Liver (tissue), 9 donors: Measurements from ENCODE around the gene SLC24A3. TPM values are rescaled to one million over a fixed set of nuclear protein-coding genes. Genes with fewer than 3 reads are reported as not detected.

Experiments
- DNase-seq: peaks from one replicate; pipeline ENCODE4 v3.0.0-alpha.2; 2017; ENCODE audit warnings: low spot score
- H3K27ac ChIP-seq, 2 donors: one replicate each; pipeline ENCODE4 v1.7.0; 2013; ENCODE audit warnings: inconsistent platforms in 2 of 2, low read length in 2 of 2, control low read depth in 1 of 2, low read depth in 1 of 2, mild to moderate bottlenecking in 1 of 2
- H3K27me3 ChIP-seq, 4 donors: one replicate each; pipeline versions ENCODE4 v1.6.1 to v1.7.0; 2013; ENCODE audit warnings: low read length in 3 of 4, inconsistent platforms in 1 of 4, mild to moderate bottlenecking in 1 of 4, moderate library complexity in 1 of 4; ENCODE audit not compliant: control insufficient read depth in 4 of 4, insufficient read depth in 4 of 4
- H3K36me3 ChIP-seq, 4 donors: one replicate each; pipeline versions ENCODE4 v1.6.1 to v1.7.0; 2013; ENCODE audit warnings: low read length in 3 of 4, mild to moderate bottlenecking in 3 of 4, low read depth in 1 of 4, moderate library complexity in 1 of 4; ENCODE audit not compliant: control insufficient read depth in 4 of 4, insufficient read depth in 3 of 4
- H3K4me1 ChIP-seq, 4 donors: one replicate each; pipeline versions ENCODE4 v1.6.1 to v1.7.0; 2013; ENCODE audit warnings: low read length in 3 of 4, mild to moderate bottlenecking in 3 of 4, moderate library complexity in 1 of 4; ENCODE audit not compliant: control insufficient read depth in 4 of 4, insufficient read depth in 4 of 4
- H3K4me3 ChIP-seq, 3 donors: one replicate each; pipeline versions ENCODE4 v1.6.1 to v1.7.0; 2013; ENCODE audit warnings: low read length in 3 of 3, control low read depth in 1 of 3, low read depth in 1 of 3, mild to moderate bottlenecking in 1 of 3
- H3K9ac ChIP-seq, 2 donors: one replicate each; pipeline ENCODE4 v1.7.0; 2013; ENCODE audit warnings: low read length in 2 of 2, mild to moderate bottlenecking in 2 of 2, moderate library complexity in 2 of 2, control low read depth in 1 of 2, low read depth in 1 of 2
- H3K9me3 ChIP-seq, 4 donors: one replicate each; pipeline versions ENCODE4 v1.6.1 to v1.7.0; 2013; ENCODE audit warnings: low read length in 3 of 4; ENCODE audit not compliant: control insufficient read depth in 4 of 4
- EGR1 ChIP-seq, 2 donors: IDR thresholded peaks; 2 replicates each; pipeline ENCODE4 v1.6.1; 2016 to 2018; ENCODE audit warnings: antibody characterized with exemption in 2 of 2, low read depth in 2 of 2
- FOXA1 ChIP-seq: IDR thresholded peaks from 2 replicates; pipeline ENCODE4 v1.6.1; 2016; ENCODE audit warnings: antibody characterized with exemption
- FOXA2 ChIP-seq: IDR thresholded peaks from 2 replicates; pipeline ENCODE4 v1.6.1; 2016; ENCODE audit warnings: antibody characterized with exemption
- GABPA ChIP-seq, 2 donors: IDR thresholded peaks in 1 of 2; conservative IDR thresholded peaks in 1 of 2; 2 replicates each; pipeline ENCODE4 v1.6.1; 2016; ENCODE audit warnings: antibody characterized with exemption in 2 of 2, mild to moderate bottlenecking in 1 of 2, moderate library complexity in 1 of 2
- HNF4A ChIP-seq, 2 donors: conservative IDR thresholded peaks; 2 replicates each; pipeline ENCODE4 v1.6.1; 2016; ENCODE audit warnings: antibody characterized with exemption in 2 of 2, mild to moderate bottlenecking in 2 of 2
- HNF4G ChIP-seq: IDR thresholded peaks from 2 replicates; pipeline ENCODE4 v1.6.1; 2016; ENCODE audit warnings: antibody characterized with exemption
- JUND ChIP-seq, 2 donors: IDR thresholded peaks; 2 replicates each; pipeline ENCODE4 v1.6.1; 2016; ENCODE audit warnings: antibody characterized with exemption in 2 of 2
- NR2F2 ChIP-seq: IDR thresholded peaks from 2 replicates; pipeline ENCODE4 v1.6.1; 2016; ENCODE audit warnings: antibody characterized with exemption
- RAD21 ChIP-seq, 2 donors: IDR thresholded peaks; 2 replicates each; pipeline ENCODE4 v1.6.1; 2016; ENCODE audit warnings: antibody characterized with exemption in 2 of 2, mild to moderate bottlenecking in 2 of 2
- RXRA ChIP-seq, 2 donors: IDR thresholded peaks; 2 replicates each; pipeline ENCODE4 v1.6.1; 2017 to 2018; ENCODE audit warnings: antibody characterized with exemption in 2 of 2, mild to moderate bottlenecking in 1 of 2
- SP1 ChIP-seq: IDR thresholded peaks from 2 replicates; pipeline ENCODE4 v1.6.1; 2018; ENCODE audit warnings: antibody characterized with exemption, mild to moderate bottlenecking
- TAF1 ChIP-seq: conservative IDR thresholded peaks from 2 replicates; pipeline ENCODE4 v1.6.1; 2016; ENCODE audit warnings: antibody characterized with exemption, mild to moderate bottlenecking
- YY1 ChIP-seq: IDR thresholded peaks from 2 replicates; pipeline ENCODE4 v1.6.1; 2016; ENCODE audit warnings: antibody characterized with exemption, mild to moderate bottlenecking
- WGBS: extraction: QIAGEN DNeasy Blood & Tissue Kit; methylation state at CpG from one replicate; pipeline ENCODE4 v1.1.7; 2013; 5-methylcytosine and 5-hydroxymethylcytosine counted together
- polyA plus RNA-seq, 2 donors: library from polyadenylated mRNA; stranded (reverse) in 1 of 2; unstranded in 1 of 2; fragments of 200-250 nt in 1 of 2; fragments of >200 nt in 1 of 2; fragmentation: Nextera tagmentation in 1 of 2; extraction: Ambion mirVana in 1 of 2; gene quantifications; one replicate each; pipeline versions ENCODE4 v1.2.1 to v1.2.3, GENCODE V29; 2013 to 2015
- total RNA-seq, 2 donors: library from RNA; depleted of rRNA; stranded (reverse); fragments of >200 nt; gene quantifications; one replicate each; pipeline ENCODE4 v1.2.3, GENCODE V29; 2014
- TF ChIP-seq, protein P1 (sequence below): IDR thresholded peaks from 2 replicates; pipeline ENCODE4 v1.6.1; 2016; ENCODE audit warnings: antibody characterized with exemption
- TF ChIP-seq, protein P2 (sequence below): IDR thresholded peaks from 2 replicates; pipeline ENCODE4 v1.6.1; 2016; ENCODE audit warnings: antibody characterized with exemption, mild to moderate bottlenecking
- TF ChIP-seq, protein P3 (sequence below): fragments of 150-350 bp; IDR thresholded peaks from 2 replicates; pipeline ENCODE4 v1.5.1; 2017; ENCODE audit warnings: improper control_type of control experiment, low read depth, low read length; ENCODE audit not compliant: missing input control
- TF ChIP-seq, protein P4 (sequence below): IDR thresholded peaks from 2 replicates; pipeline ENCODE4 v1.6.1; 2016; ENCODE audit warnings: antibody characterized with exemption
- TF ChIP-seq, protein P5 (sequence below): IDR thresholded peaks from 2 replicates; pipeline ENCODE4 v1.6.1; 2016; ENCODE audit warnings: antibody characterized with exemption
- donor health status: healthy.
- donor health status: healthy.
- donor health status: healthy.
- donor health status: healthy.
- donor health status: healthy.

The SLC24A3 gene
- total and polyA plus RNA-seq, 4 donors = 0.28 to 1.8 (median 0.46) TPM

DNA sequence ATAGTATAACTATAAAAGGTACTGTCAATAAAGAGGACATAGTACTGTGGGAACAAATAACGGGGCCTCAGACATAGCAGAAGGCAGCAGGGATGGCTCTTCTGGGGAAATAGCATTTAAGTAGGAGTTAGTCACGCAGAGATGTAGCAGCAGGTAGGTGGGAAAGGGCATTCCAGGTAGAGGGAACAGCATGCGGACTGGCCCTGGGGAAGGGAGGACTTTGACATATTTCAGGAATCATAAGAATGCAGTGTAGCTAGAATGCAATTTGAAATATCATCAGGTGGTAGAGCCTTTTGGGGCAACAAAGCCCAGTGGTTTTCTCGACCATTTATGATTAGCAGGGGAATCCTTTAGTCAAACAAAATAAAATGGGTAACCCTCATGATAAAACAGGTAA lies 191.1 kb downstream of the SLC24A3 start:
- Histone ChIP-seq H3K27ac (no peak overlapping the region), H3K9ac (no peak overlapping the region), H3K36me3 (no peaks in the 10 kb centered on the region), H3K9me3 (peaks cover 0 to 10% (median under 1%) of the 10 kb centered on the region in 4 donors), H3K4me3 (no peak overlapping the region), H3K27me3 (no peaks in the 10 kb centered on the region), H3K4me1 (no peaks in the 10 kb centered on the region)
- TF ChIP-seq YY1 (no peak), RAD21 (IDR thresholded peaks at IDR 0.05) (no peak), TAF1 (no peak), NR2F2 (no peak), HNF4G (no peak)
- DNase-seq = no peak
- 90% methylated on average over 4 of the region's 4 CpGs for WGBS

DNA sequence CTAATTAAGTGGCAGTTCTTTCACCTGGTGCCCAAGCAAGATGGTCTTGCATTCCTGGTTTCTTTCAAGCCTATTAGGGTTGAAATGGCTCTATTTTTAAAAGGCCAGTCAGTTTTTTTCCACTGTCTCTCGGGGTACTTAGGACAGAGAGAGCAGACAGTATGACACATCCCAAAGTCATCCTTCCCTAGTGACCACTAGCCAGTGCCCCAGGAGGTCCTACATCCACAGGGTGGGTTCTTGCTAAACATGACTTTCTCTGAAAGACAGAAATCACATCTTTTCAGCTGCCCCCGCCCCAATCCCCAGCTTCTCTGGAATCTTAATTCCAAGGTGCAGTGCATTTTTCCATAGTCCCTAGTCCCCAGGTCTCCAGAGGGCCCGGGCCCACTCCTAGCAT lies 192.4 kb downstream of the SLC24A3 start:
- Histone ChIP-seq H3K9me3 (peaks cover 0 to 8% (median 0%) of the 10 kb centered on the region in 4 donors), H3K27me3 (no peaks in the 10 kb centered on the region), H3K9ac (no peak overlapping the region), H3K36me3 (no peaks in the 10 kb centered on the region), H3K27ac (no peak overlapping the region), H3K4me3 (no peak overlapping the region), H3K4me1 (no peaks in the 10 kb centered on the region)
- no peak for DNase-seq
- TF ChIP-seq, protein P1, sequence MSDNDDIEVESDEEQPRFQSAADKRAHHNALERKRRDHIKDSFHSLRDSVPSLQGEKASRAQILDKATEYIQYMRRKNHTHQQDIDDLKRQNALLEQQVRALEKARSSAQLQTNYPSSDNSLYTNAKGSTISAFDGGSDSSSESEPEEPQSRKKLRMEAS = no peak
- no peak for TF ChIP-seq FOXA1
- TF ChIP-seq RXRA (IDR thresholded peaks at IDR 0.05) = no peak
- TF ChIP-seq GABPA (IDR thresholded peaks at IDR 0.05 in 1 of 2, conservative IDR thresholded peaks at IDR 0.05 in 1 of 2) = no peak
- TF ChIP-seq, protein P2, sequence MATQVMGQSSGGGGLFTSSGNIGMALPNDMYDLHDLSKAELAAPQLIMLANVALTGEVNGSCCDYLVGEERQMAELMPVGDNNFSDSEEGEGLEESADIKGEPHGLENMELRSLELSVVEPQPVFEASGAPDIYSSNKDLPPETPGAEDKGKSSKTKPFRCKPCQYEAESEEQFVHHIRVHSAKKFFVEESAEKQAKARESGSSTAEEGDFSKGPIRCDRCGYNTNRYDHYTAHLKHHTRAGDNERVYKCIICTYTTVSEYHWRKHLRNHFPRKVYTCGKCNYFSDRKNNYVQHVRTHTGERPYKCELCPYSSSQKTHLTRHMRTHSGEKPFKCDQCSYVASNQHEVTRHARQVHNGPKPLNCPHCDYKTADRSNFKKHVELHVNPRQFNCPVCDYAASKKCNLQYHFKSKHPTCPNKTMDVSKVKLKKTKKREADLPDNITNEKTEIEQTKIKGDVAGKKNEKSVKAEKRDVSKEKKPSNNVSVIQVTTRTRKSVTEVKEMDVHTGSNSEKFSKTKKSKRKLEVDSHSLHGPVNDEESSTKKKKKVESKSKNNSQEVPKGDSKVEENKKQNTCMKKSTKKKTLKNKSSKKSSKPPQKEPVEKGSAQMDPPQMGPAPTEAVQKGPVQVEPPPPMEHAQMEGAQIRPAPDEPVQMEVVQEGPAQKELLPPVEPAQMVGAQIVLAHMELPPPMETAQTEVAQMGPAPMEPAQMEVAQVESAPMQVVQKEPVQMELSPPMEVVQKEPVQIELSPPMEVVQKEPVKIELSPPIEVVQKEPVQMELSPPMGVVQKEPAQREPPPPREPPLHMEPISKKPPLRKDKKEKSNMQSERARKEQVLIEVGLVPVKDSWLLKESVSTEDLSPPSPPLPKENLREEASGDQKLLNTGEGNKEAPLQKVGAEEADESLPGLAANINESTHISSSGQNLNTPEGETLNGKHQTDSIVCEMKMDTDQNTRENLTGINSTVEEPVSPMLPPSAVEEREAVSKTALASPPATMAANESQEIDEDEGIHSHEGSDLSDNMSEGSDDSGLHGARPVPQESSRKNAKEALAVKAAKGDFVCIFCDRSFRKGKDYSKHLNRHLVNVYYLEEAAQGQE = no peak
- TF ChIP-seq, protein P3, sequence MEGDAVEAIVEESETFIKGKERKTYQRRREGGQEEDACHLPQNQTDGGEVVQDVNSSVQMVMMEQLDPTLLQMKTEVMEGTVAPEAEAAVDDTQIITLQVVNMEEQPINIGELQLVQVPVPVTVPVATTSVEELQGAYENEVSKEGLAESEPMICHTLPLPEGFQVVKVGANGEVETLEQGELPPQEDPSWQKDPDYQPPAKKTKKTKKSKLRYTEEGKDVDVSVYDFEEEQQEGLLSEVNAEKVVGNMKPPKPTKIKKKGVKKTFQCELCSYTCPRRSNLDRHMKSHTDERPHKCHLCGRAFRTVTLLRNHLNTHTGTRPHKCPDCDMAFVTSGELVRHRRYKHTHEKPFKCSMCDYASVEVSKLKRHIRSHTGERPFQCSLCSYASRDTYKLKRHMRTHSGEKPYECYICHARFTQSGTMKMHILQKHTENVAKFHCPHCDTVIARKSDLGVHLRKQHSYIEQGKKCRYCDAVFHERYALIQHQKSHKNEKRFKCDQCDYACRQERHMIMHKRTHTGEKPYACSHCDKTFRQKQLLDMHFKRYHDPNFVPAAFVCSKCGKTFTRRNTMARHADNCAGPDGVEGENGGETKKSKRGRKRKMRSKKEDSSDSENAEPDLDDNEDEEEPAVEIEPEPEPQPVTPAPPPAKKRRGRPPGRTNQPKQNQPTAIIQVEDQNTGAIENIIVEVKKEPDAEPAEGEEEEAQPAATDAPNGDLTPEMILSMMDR = no peak
- TF ChIP-seq, protein P4, sequence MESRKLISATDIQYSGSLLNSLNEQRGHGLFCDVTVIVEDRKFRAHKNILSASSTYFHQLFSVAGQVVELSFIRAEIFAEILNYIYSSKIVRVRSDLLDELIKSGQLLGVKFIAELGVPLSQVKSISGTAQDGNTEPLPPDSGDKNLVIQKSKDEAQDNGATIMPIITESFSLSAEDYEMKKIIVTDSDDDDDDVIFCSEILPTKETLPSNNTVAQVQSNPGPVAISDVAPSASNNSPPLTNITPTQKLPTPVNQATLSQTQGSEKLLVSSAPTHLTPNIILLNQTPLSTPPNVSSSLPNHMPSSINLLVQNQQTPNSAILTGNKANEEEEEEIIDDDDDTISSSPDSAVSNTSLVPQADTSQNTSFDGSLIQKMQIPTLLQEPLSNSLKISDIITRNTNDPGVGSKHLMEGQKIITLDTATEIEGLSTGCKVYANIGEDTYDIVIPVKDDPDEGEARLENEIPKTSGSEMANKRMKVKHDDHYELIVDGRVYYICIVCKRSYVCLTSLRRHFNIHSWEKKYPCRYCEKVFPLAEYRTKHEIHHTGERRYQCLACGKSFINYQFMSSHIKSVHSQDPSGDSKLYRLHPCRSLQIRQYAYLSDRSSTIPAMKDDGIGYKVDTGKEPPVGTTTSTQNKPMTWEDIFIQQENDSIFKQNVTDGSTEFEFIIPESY = no peak
- TF ChIP-seq, protein P5, sequence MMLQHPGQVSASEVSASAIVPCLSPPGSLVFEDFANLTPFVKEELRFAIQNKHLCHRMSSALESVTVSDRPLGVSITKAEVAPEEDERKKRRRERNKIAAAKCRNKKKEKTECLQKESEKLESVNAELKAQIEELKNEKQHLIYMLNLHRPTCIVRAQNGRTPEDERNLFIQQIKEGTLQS = no peak
- TF ChIP-seq SP1 = no peak
- no peak for TF ChIP-seq NR2F2
- TF ChIP-seq JUND (IDR thresholded peaks at IDR 0.05) = no peak
- no peak for TF ChIP-seq FOXA2
- no peak for TF ChIP-seq TAF1
- no peak for TF ChIP-seq HNF4A (conservative IDR thresholded peaks at IDR 0.05)
- TF ChIP-seq YY1 = no peak
- no peak for TF ChIP-seq EGR1 (IDR thresholded peaks at IDR 0.05; ENCODE audit: low read depth in 2 of 2)
- no peak for TF ChIP-seq HNF4G
- TF ChIP-seq RAD21 (IDR thresholded peaks at IDR 0.05) = no peak
- 78% methylated on average over 3 of the region's 3 CpGs for WGBS
